Heart left ventricle (tissue), 16 donors: Measurements from ENCODE around the gene TNFAIP1. TPM values are rescaled to one million over a fixed set of nuclear protein-coding genes. Genes with fewer than 3 reads are reported as not detected.
A peak's percentile ranks its signal among the peaks of the same experiment; 100 is the strongest.

Experiments
- ATAC-seq, 4 donors: fragments of 200-7000 bp; cut with Tn5 transposase; one replicate each; pipeline ENCODE4 v1.9.1; 2020 to 2022; ENCODE audit warnings: moderate library complexity in 4 of 4, mild to moderate bottlenecking in 3 of 4, moderate number of reproducible peaks in 1 of 4
- DNase-seq, 5 donors: peaks; one replicate each; pipeline ENCODE4 v3.0.0-alpha.2; 2020
- H3K27ac ChIP-seq, 12 donors: fragments of 200-600 bp; sonication (generic) in 4 of 12; one replicate each; pipeline versions ENCODE4 v1.5.0 to v1.8.0; 2016 to 2022; ENCODE audit warnings: mild to moderate bottlenecking in 2 of 12
- H3K27me3 ChIP-seq, 9 donors: fragments of 200-600 bp; sonication (generic) in 2 of 9; one replicate each; pipeline versions ENCODE4 v1.5.1 to v1.8.0; 2016 to 2022; ENCODE audit warnings: mild to moderate bottlenecking in 3 of 9
- H3K36me3 ChIP-seq, 9 donors: fragments of 200-600 bp; sonication (generic) in 2 of 9; one replicate each; pipeline versions ENCODE4 v1.5.0 to v1.8.0; 2018 to 2022; ENCODE audit warnings: mild to moderate bottlenecking in 2 of 9
- H3K4me1 ChIP-seq, 12 donors: fragments of 200-600 bp; sonication (generic) in 4 of 12; one replicate each; pipeline versions ENCODE4 v1.5.0 to v1.8.0; 2016 to 2022; ENCODE audit warnings: mild to moderate bottlenecking in 3 of 12
- H3K4me3 ChIP-seq, 12 donors: fragments of 200-600 bp; sonication (generic) in 4 of 12; one replicate each; pipeline versions ENCODE4 v1.5.0 to v1.8.0; 2017 to 2022; ENCODE audit warnings: mild to moderate bottlenecking in 9 of 12, moderate library complexity in 4 of 12
- H3K9me3 ChIP-seq, 12 donors: fragments of 200-600 bp; sonication (generic) in 4 of 12; one replicate each; pipeline versions ENCODE4 v1.5.0 to v1.8.0; 2016 to 2022; ENCODE audit warnings: mild to moderate bottlenecking in 1 of 12
- POLR2A ChIP-seq, 2 donors: fragments of 450-650 bp; IDR thresholded peaks; one replicate each; pipeline ENCODE4 v1.6.1; 2017; ENCODE audit warnings: antibody characterized with exemption in 2 of 2, mild to moderate bottlenecking in 2 of 2, moderate library complexity in 2 of 2
- WGBS, 4 donors: extraction: QIAGEN DNeasy Blood & Tissue Kit in 2 of 4; methylation state at CpG; one replicate each; pipeline versions ENCODE4 v1.1.5 to v1.1.7; 2013 to 2018; 5-methylcytosine and 5-hydroxymethylcytosine counted together
- intact Hi-C, 10 donors: fragments of 100-400 bp; cut with DNase I; formaldehyde crosslinking; loops; one replicate each; pipeline versions ENCODE4 v1.11.1 to v1.14.2; 2022
- polyA plus RNA-seq, 2 donors: library from polyadenylated mRNA; stranded (reverse); fragments of 200-250 nt; gene quantifications; one replicate each; pipeline ENCODE4 v1.2.3, GENCODE V29; 2013
- total RNA-seq, 9 donors: library from RNA; depleted of rRNA in 2 of 9; stranded (reverse); fragments of >200 nt in 2 of 9; fragmentation: NEBNext Ultra II Directional in 3 of 9; extraction: Animal tissue kit (Norgen Biotek cat#: 25700) in 3 of 9; gene quantifications; one replicate each; pipeline versions ENCODE4 v1.1.0 to v1.2.4, GENCODE V29; 2016 to 2023
- TF ChIP-seq, protein P1 (sequence below), 12 donors: fragments of 200-600 bp; sonication (generic) in 4 of 12; IDR thresholded peaks; one replicate each; pipeline versions ENCODE4 v1.5.0 to v1.8.0; 2018 to 2022; ENCODE audit warnings: antibody characterized with exemption in 12 of 12, mild to moderate bottlenecking in 5 of 12
- donor health status: ischemic (EF 13 %, LVEDD 7.1; RV severe dilation, severe dysfunction).
- donor health status: healthy with polysubstance abuse.
- donor health status: DM: no; HTN: yes; CAD: no.
- donor health status: DM: no; HTN: no; CAD: no.
- donor health status: ischemic (EF 25% LVEDD 6.9; RV normal size, moderate dysfunction).
- donor health status: ischemic (EF 25% LVEDD 5.7; RV mildly dilated, moderate dysfunction).
- donor health status: healthy.
- donor health status: DM: yes; HTN: yes; CAD: no.
- donor health status: ischemic (EF 35%, LVEDD 5.7; RV mildly dilated, moderate dysfunction).
- donor health status: nonischemic (EF 11% LVEDD 7.7; RV severe dilation, severe dysfunction).
- donor health status: DM: yes; HTN: yes; CAD: no.
- donor health status: PGD.
- donor health status: ischemic (EF 29% LVEDD 5.4; RV normal size, mild dysfunction).
- donor health status: nonischemic (EF 23%, LVEDD 6.1; RV moderate dilation, normal function).

The TNFAIP1 gene
- total and polyA plus RNA-seq, 11 donors = 11.9 to 83.4 (median 47.8) TPM

DNA sequence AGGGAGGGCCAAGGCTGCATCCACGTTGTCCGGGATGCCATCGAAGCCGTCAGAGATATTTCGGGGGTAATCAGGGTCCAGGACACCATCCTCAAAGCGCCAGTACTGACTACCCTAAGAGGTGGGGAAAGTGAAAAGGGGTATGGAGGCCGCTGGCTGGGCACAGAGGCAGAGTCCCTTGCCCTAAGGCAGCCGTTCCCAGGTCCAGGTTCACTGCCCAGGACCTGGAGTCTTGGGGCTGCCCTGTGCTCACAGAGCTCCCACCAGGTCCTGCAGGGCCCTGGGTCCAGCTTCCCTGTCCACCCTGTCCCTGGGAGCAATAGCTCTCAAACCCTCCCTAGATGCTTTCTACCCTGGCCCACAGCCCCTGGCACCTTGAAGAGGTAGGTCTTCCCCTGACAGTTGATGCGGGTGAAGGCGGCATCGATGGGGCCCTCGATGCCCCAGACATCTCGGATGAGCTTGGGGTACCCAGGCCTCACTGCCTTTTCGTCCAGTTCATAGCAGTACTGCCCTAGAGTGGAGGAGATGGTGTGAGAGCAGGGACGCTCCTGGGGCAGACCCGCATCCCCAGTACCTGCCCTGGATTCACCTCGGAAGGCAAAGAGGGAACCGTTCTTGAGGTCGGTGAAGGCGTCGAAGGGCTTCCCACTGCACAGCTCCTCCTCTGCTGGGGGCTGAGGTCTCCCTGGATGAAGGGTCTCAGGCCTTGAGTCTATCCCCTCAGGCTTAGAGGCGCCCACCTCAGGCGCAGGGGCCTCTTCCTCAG, 33.5 kb downstream of the TNFAIP1 start:
- no peak for ATAC-seq
- Histone ChIP-seq H3K4me1 (peaks cover 7 to 39% (median 25%) of the 10 kb centered on the region in 12 donors), H3K27ac (peak overlapping the region in 3 of 12 donors; percentile 70 to 86 (median 83)), H3K27me3 (no peaks in the 10 kb centered on the region), H3K4me3 (no peak overlapping the region), H3K9me3 (no peaks in the 10 kb centered on the region), H3K36me3 (peaks cover 0 to 16% (median under 1%) of the 10 kb centered on the region in 9 donors)
- no peak for TF ChIP-seq POLR2A (IDR thresholded peaks at IDR 0.05)
- TF ChIP-seq, protein P1, sequence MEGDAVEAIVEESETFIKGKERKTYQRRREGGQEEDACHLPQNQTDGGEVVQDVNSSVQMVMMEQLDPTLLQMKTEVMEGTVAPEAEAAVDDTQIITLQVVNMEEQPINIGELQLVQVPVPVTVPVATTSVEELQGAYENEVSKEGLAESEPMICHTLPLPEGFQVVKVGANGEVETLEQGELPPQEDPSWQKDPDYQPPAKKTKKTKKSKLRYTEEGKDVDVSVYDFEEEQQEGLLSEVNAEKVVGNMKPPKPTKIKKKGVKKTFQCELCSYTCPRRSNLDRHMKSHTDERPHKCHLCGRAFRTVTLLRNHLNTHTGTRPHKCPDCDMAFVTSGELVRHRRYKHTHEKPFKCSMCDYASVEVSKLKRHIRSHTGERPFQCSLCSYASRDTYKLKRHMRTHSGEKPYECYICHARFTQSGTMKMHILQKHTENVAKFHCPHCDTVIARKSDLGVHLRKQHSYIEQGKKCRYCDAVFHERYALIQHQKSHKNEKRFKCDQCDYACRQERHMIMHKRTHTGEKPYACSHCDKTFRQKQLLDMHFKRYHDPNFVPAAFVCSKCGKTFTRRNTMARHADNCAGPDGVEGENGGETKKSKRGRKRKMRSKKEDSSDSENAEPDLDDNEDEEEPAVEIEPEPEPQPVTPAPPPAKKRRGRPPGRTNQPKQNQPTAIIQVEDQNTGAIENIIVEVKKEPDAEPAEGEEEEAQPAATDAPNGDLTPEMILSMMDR (IDR thresholded peaks at IDR 0.05) = no peak
- no peak for DNase-seq
- WGBS, 4 donors = 91 to 93% (median 92%) methylated on average over 21 to 23 of the region's 23 CpGs
- intact Hi-C loops = no loop called here

DNA sequence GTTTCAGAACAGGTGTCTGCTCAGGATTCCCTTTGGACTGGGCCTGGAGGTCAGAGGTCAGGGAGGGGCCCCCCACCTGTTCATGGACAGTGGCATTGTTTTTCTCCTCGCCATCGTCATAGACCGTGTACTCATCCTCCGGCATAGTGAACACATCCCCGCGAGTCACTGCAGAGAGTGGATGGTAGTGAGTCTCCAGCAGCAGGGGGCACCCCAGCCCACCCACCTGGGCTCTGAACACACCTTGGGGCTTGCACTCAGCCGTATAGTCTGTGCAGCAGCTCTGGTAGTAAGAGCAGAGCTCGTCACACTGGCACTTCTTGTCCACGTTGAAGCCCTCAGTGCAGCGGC, 34.1 kb downstream of the TNFAIP1 start:
- H3K36me3 ChIP-seq = peaks cover 0 to 11% (median 0%) of the 10 kb centered on the region in 9 donors
- TF ChIP-seq, protein P1 (IDR thresholded peaks at IDR 0.05) = no peak
- no peak for TF ChIP-seq POLR2A (IDR thresholded peaks at IDR 0.05)
- ATAC-seq (peak in 1 of 4 donors; percentile 1), DNase-seq (no peak)
- 61 to 72% (median 66%) methylated on average over 10 of the region's 10 CpGs for WGBS, 4 donors
- H3K4me1 ChIP-seq = peaks cover 7 to 39% (median 25%) of the 10 kb centered on the region in 12 donors
- H3K4me3 ChIP-seq = peak overlapping the region in 5 of 12 donors; percentile 6 to 28 (median 17)
- intact Hi-C loops = loop anchor here in 1 of 10 donors (10.0 kb wide), 1 partner anchor 55 kb away; the partner anchor contains the start of gene TMEM97
- H3K9me3 ChIP-seq = no peaks in the 10 kb centered on the region
- H3K27me3 ChIP-seq = no peaks in the 10 kb centered on the region
- peak overlapping the region in 11 of 12 donors; percentile 62 to 86 (median 78) for H3K27ac ChIP-seq

DNA sequence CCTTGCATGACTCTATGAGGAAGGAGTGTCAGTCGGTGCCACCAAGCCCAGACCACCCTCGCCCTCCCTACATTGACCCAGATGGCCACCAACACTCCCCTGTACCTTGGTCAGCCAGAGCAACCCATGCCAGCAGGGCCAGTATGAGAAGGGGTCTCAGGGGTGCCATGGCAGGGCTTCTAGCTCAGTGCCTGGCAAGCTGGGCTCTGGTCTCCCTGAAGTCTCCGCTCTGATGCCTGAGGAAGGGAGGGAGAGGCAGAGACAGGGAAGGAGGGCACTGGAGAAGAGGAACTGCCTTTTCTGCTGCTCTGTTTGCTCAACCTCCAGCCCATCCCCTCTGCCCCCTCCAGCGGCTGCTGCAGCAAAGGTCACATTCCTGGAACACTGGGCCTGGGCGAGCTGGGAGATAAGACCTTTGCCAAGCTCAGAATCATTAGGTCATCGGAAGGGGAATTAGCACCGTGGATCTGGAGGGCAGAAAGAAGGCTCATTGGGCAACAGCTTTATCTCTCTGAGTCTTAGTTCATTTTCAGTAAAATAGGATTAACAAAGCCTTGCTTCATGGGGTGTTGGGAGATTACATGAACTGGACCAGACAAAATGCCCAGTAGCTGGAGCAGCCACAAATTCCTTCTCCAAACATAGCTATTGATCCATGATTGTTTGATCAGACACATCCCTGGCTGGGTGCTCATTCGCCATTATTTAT, 34.6 kb downstream of the TNFAIP1 start, which contains the start of gene VTN:
TSS of gene VTN (minus strand) at position 273 of the 709 bp plus-strand sequence. CDS start at position 169, 104 bp downstream.
- intact Hi-C loops = loop anchor here in 1 of 10 donors (10.0 kb wide), 1 partner anchor 55 kb away; the partner anchor contains the start of gene TMEM97
- Histone ChIP-seq H3K36me3 (peaks cover 0 to 6% (median 0%) of the 10 kb centered on the region in 9 donors), H3K9me3 (no peaks in the 10 kb centered on the region), H3K27me3 (no peaks in the 10 kb centered on the region), H3K27ac (peak within 1 kb of the TSS; percentile 47 to 86 (median 78)), H3K4me1 (peaks cover 7 to 39% (median 25%) of the 10 kb centered on the region in 12 donors), H3K4me3 (peak within 1 kb of the TSS in 10 of 12 donors; percentile 47 to 85 (median 64))
- ATAC-seq (peak; percentile 50 to 70 (median 58)), DNase-seq (peak in 4 of 5 donors; percentile 66 to 87 (median 70))
- TF ChIP-seq, protein P1 (IDR thresholded peaks at IDR 0.05) = no peak
- no peak for TF ChIP-seq POLR2A (IDR thresholded peaks at IDR 0.05)
- WGBS, 4 donors = 29 to 33% (median 32%) methylated on average over 8 of the region's 8 CpGs
